Activated CD4-positive, alpha-beta T cell treated with anti-CD3 and anti-CD28 coated beads, Interleukin-2, amount 50 U/mL, for 48 hours (primary cell): ENCODE results near the gene FBXL17.
"Not testable (repeated sequence)": the region's sequence is repeated elsewhere in the genome, so short reads cannot be mapped to it uniquely, and the experiment has no call there.

Experiments used
- DNase-seq, 2 experiments: peaks; one replicate each; pipeline ENCODE4 v3.0.0-alpha.2; 2020

FBXL17 gene

DNA sequence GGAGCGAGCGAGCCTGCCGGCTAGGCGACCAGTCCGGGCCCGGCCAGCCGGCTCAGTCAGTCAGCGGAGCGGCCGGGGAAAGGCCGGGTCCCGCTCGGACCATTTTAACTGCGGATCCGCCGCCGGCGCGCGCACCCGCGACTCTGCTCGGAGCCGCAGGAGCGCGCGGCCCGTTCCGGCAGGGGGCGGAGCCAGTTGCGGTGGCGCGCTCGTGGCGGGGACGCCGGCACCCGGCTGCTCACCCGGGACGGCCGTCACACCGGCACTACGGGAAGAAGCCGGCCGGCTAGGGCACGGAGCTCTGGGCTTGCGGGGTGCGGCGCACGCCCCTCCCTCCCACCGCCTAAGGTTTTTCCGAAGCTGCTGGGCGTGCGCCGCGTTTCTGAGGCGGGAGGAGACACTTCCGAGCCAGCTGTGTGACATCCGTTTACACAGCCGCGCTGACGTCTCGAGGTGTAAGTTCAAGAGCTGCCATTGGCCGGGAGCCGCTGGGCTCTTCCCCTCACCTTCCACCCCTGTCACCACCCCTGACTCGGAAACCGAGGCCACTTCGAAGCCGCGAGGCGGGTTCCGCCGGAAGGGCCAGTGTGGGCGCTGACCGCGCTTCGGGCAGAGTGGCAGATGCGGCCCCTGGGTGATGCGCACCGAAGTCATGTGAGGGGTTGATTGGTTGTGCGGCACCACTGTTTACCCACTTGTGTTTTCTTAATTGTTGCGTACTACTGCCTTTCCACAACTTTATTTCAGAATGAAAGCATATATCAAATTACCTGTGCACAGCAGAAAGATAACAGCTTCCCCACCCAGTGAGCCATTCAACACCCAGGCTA lies at the start of gene FBXL17:
Gene FBXL17 (minus strand): TSS at position 145 of the 830 bp plus-strand sequence.
- peak; percentile 90 to 92 for DNase-seq

DNA sequence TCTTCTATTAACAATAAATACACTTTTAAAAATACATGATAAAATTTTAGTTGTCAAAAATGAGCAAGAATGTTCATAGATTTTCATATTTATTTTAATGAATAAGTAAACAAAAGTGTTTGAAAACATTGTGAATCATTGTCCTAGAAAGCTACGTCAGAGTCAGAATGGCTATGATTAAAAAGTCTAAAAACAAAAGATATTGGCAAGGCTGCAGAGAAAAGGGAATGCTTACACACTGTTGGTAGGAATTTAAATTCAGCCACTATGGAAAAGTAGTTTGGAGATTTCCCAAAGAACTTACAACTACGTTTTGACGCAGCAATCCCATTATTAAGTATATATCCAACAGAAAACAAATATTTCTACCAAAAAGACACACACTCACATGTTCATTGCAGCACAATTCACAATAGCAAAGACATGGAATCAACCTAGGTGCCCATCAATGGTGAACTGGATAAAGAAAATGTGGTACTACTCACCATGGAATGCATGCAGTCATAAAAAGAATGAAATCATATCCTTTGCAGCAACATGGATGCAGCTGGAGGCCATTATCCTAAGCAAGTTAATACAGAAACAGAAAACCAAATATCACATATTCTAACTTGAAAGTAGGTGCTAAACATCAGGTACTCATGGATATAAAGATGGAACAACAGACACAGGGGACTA lies 49.2 kb upstream of the FBXL17 start:
- no peak for DNase-seq

DNA sequence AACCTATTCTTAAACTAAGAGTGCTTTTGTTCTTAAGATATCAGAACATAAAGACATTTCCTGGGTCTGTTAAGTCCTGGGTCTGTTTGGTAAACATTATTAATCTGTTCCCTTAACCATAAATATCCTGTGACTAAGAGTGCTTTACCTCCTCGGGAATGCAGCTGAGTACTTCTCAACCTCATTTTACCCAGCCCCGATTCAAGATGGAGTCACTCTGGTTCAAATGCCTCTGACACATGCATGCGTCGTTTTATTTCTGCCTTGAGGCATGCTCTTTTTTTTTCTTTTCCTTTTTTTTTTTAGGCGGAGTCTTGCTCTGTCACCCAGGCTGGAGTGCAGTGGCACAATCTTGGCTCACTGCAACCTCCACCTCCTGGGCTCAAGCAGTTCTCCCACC lies 39.8 kb upstream of the FBXL17 start:
- DNase-seq: no peak

DNA sequence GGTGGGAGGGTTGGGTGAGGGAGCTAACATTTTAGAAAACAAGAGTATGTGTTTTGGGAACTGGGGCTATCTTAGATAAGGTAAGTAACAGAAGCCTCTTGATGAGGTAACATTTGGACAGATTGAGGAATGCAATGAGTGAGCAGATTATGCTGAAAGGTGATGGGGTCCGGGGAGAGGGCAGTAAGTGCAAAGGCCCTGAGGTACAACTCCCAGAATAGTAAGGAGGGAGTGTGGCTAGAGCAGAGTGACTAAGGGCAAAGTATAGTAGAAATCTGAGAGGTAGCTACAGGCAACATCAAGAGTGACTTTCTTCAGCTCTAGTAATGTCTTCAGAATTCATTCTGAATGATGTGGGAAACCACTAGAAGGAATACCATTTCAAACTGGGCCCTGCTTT lies 38.9 kb upstream of the FBXL17 start:
- no peak for DNase-seq

DNA sequence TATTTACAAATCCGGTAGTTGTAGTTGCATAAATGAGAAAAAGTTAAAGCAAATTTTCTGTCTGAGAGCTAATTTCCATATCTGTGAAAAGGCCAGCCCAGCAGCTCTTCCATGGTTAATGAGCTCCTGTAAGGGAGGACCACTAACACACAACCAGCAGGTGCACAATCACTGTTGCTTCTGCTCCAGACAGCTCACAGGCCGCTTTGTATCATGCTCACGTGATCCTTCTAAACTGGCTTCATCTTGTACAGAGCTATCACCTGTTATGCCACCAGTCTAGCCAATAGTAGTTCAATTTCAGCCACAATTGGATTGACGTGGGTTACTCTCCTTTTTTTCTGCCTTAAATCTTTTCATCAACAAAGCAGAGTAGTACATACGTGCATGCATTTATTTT lies 38.3 kb upstream of the FBXL17 start:
- DNase-seq: no peak

DNA sequence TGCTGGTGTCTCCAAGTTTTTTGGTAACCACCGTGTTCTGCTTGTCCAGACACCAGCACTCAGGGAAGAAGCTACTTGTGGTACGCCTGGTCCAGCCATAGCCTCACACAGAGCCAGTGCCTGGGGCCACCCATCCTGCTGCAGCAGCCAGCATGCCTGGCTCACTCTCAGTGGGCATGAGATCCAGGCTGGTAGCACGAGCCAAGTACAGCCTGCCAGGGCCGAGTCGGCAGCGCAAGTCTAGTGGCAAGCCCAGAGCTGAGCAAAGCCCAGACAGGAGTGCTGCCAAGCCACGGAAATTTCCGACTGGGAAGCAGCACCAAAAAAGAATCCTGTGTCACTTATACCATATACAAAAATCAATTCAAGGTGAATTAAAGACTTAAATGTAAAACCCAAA lies 36.3 kb upstream of the FBXL17 start:
- no peak for DNase-seq

DNA sequence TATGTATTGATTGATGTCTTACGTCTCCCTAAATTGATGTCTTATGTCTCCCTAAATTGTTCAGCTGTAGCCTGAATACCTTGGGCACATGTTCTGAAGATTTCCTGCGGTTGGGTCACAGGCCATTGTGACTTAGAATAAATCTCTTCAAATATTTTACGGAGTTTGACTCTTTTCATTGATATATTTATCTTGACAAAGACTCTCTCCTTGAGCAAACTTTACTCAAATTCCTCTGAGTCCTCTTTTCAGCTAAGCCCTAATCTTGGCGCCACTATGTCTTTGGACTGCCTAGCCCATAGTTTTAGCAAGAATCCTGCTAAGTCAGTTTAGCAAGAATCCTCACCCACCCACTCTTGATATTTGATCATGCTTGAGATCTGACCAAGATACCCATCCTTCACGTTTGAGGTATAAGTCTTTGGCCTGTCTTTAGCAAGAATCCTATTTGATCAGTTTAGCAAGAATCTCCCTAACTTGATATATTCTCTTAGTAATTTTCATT lies 35.3 kb upstream of the FBXL17 start:
- no peak for DNase-seq

DNA sequence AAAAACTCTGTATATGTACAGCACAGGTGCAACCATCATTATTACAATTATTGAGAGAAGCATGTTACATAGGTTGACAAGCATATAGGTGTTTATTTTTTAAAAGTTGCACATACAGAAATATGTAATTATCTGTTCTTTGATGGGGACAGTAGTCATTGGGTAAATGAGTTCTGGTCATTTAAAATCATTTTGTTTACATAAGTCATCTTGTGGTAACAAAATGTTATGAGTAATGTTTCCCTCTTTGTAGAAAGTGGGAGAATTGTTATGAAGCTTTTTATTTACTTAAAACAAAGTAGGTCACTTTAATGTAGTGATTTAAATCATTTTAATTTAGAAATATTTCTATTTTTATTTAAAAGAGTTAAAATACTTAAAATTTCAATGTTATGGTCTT lies 33.8 kb upstream of the FBXL17 start:
- DNase-seq: no peak

DNA sequence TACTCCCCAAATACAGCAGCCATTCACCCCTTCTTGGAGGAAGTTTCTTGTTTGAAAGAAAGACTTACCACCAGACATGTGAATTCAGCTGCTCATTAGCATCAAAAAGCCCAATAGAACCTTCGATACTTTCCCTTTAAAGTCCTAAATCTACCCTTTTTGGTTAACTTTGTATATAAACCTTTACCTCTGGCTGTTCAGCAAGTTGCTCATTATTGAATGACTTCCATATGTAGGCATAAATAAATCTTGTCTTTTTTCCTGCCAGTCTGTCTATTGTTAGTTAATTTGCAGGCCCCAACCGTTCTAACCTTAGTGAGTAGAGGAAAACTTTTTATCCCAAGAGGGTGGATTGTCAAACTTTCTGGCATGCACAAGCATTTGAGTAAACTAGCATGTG lies 27.9 kb upstream of the FBXL17 start:
- no peak for DNase-seq

DNA sequence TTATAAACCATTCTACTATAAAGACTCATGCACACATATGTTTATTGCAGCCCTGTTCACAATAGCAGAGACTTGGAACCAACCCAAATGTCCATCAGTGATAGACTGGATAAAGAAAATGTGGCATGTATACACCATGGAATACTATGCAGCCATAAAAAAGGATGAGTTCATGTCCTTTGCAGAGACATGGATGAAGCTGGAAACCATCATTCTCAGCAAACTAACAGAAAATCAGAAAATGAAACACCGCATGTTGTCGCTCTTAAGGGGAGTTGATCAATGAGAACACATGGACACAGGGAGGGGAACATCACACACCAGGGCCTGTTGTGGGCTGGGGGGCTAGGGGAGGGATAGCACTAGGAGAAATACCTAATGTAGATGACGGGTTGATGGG lies 23.3 kb upstream of the FBXL17 start:
- not testable (repeated sequence) for DNase-seq

DNA sequence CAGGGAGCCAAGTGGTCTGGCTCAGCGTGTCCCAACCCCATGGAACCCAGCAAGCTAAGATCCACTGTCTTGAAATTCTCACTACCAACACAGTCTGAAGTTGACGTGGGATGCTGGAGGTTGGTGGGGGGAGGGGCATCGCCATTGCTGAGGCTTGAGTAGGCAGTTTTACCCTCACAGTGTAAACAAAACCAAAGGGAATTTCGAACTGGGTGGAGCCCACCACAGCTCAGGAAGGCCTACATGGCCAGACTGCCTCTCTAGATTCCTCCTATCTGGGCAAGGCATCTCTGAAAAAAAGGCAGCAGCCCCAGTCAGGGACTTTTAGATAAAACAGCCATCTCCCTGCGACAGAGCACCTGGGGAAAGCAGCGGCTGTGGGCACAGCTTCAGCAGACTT lies 17.1 kb upstream of the FBXL17 start:
- no peak for DNase-seq

DNA sequence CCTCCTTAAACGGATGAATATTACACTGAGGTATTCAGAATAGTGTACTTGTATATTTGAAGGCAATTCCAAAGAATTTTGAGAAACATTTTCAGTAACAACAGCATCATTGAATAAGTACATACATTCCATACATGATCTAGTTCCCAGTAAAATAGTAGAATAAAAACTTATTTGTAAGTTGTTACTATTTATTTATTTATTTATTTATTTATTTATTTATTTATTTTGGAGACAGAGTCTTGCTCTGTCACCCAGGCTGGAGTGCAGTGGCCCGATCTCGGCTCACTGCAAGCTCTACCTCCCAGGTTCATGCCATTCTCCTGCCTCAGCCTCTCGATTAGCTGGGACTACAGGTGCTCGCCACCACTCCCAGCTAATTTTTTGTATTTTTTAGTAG lies 14.9 kb upstream of the FBXL17 start:
- DNase-seq: not testable (repeated sequence)

DNA sequence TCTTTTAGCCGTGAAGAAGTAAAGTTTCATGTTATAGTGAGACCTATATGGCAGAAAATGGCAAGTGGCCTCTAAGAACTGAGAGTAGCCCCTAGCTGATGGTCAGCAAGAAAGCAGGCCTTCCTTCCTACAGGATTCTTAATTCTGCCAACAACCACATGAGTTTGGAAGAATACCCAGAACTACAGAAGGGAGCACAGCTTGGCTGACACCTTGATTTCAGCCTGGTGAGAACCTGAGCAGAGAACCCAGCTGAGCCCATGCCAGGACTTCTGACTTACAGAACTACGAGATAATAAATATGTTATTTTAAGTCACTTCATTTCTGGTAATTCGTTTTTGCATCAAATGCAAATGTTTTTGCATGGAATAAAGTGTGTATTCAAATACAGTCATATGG lies 5.9 kb upstream of the FBXL17 start:
- DNase-seq: no peak

DNA sequence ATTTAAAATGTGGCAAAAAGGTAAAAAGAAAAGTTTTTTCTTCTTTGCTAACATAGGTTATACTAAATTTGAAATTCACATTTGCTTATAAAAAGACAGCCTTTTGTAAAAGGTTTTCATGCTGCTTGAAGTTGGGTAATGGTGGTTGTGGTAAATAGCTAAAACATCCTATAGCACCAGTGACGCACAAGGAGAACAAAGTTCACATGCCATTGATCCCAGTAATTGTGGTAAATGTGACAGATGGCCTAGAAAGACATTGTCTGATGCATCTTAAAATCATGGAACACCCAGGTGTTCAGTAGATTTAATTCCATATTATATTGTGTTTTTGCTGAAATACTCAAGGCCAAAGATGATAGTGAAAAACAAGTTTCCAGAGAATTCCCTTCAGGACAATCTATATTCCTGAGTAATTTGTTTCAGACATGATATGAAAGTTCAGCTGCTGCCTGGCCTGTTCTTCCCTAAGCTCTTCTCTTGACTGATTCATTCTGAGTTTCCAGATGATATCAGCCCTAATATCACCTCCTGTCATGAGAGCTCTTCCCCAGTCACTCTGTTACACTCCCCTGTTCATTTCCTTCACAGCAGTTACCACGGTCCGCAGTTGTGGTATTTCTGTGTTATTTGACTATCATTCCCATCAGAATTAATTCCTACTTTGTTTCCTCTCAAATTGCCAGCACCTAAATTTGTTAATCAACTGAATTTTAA lies 4.6 kb upstream of the FBXL17 start:
- no peak for DNase-seq

DNA sequence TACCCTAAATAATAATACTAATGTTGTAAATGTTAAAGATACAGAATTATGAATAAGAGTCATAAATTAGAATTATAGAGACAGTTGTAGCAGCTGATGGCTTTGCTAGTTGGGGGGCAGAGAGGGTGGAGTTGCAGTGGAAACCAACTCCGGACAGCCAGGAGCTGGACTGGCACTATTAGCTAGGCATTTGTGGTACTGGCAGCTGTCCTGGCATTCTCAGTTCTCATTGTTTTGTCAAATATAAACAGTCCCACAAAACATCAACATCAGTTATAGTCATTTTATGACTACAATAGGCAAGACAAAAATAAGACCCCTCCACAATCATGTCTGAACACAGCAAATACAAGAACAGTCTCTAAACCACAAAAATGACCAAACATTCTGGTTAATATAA lies 2.8 kb upstream of the FBXL17 start:
- DNase-seq: no peak

DNA sequence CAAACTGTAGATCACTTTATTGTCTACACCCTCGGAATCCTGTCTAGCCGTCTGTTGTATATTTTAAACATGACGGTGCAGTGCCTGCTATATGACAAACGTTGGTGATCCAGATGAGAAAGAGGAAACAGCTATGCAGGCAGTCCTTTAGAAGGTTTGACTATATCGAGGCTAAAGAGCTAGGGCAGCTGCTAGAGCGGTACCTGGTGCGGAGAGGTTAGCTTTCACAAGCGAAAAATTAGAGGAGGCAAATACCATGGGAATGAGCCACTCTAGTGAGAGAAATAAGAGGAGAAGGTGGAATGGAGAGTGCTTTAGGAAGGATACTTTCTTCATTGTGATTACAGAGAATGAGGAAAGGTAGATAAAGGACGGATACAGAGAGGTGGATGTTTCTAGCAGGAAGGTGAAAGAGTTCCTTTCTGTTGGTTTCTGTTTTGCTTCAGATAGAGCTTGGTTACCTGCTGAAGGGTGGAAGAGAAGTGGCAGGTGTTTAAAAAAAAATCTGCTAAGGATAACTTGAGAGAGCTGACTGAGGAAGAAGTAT lies 959 bp upstream of the FBXL17 start:
- no peak for DNase-seq

DNA sequence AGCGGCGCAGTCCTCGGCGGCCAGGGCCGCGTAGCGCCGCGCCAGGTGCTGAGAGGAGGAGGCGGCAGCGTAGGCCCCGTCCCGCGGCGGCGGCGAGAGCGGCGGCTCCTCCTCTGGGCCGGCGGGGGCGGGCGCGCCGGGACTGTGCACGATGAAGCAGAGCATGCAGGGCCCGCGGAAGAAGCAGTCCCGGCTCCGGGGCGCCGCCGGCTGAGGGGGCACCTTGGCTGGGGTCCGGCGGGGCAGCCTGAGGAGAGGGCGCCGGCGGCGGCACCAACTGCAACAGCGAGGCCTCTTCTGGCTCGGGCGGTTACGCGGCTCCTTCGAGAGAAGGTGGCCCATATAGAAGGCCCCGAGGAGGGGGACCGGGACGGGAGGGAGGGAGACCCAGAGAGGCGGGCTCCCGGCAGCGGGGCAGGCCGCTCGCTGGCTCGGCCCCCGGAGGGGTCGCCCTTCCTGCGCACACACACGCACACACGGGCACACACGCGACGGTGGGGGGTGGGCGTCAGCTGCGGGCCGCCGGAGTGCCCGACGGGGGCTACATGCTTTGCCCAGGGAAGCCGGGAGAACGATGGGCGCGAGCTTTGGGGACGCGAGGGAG lies 446 bp downstream of the FBXL17 start:
- peak; percentile 74 for DNase-seq

DNA sequence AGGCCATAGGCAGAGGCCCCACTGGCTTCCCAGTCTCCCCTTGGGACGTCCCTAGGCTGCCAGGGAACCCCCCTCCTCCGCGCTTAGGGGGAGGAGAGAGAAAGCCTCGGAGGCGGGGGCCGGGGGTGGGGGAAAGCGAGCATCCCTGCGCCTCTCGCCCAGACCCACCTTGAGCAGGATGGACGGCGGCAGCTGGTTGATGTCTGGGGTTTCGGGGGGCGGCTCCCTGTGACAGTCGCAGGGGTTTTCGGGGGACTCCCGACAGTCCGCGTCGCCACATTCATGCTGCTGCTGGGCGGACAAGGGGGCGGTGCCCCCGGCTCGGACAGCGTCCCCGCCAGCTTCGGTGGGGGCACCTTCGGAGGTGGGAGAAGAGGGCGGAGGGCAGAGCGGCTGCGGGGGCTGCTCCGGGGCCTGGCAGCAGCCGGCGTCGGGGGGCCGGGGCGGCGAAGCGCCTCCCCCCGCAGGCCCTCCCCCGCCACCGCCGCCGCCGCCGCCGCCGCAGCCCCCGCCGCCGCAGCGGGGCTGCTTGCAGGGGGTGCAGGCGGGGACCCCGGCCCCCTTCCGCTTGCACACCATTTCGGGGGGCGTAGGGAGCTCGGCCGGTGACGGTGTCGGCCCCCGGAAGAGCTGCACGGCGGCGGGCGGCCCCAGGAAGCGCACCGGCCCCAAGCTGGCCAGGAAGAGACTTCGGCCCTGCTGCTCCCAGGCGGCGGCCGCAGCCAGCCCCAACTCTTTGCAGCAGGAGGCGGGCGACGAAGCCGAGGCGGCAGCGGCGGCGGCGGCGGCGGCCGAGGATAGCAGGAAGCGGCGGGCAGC lies 1.2 kb downstream of the FBXL17 start:
- DNase-seq: peak; percentile 61 to 65

DNA sequence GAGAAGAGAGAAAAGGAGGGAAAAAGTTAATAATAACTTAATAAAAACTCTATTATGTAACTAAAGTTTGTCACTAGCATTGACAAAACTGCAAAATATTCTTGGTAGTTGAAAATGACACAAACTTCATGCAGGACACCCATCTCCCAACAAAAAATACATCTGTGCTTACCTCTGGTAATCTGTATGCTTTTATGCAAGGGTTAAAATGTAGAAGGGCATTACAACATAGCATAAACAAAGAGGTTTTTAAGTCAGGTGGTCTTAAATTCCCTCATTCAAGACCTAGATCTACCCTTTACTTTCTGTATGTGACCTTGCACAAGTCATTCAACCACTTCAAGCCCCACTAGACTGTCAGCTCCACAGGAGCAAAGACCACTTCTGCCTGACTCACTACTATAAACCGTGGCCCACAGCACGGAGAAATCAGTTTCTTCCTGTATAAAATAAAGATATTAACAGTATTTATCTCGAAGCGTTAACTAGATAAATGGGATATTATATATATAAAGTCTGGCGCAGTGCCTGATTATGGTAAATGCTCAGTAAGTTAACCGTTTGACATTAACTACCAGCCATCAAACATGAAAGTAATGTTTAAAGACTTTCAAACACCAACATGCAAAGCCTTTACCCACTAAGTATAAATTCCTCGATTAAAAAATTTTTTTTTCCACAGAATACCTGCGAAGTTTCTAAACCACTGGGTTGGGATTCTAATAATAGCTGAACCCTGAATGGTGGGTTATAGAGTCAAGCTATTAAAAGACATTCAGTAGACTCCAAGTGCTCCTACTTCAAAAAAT lies 2.0 kb downstream of the FBXL17 start:
- no peak for DNase-seq

DNA sequence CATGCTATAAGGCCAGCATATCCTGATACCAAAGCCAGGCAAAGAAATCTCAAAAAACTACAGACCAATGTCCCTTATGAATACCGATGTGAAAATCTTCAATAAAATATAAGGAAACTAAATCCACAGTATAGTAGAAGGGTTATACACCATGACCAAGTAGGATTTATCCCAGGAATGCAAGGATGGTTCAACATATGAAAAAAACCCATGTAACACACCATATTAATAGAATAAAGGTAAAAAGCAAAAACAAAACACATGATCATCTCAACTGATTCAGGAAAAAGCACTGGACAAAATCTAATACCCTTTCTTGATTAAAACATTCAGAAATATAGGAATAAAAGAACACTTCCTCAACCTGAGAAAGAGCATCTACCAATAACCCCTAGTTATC lies 6.1 kb downstream of the FBXL17 start:
- DNase-seq: no peak

DNA sequence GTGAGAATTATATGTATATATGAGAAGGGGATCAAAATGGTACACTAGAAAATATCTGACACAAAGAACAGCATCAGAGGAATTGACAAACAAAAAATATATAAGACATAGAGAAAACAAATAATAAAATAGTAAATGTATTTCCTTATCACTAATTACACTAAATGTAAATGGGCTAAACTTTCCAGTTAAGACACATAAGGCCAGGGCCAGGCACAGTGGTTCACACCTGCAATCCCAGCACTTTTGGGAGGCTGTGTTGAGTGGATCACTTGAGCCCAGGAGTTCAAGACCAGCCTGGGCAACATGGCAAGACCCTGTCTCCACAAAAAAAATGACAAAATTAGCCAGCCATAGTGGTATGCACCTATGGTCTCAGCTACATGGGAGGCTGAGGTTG lies 8.5 kb downstream of the FBXL17 start:
- DNase-seq: no peak
